HG02642 (cell line): ENCODE measurements around the gene ASS1.

Experiments
- ATAC-seq: cut with Tn5 transposase; IDR thresholded peaks from one replicate; pipeline ENCODE4 v1.9.1; 2021; ENCODE audit warnings: mild to moderate bottlenecking; ENCODE audit not compliant: unreplicated experiment, poor library complexity

ASS1 gene

GRCh38 chr9:130526193-130526853, 81.6 kb downstream of the ASS1 start:
- no peak for ATAC-seq

GRCh38 chr9:130526854-130527650, 82.3 kb downstream of the ASS1 start:
- no peak for ATAC-seq

GRCh38 chr9:130527651-130528310, 83.0 kb downstream of the ASS1 start:
- ATAC-seq, result no peak

GRCh38 chr9:130528674-130529073, 83.9 kb downstream of the ASS1 start:
- ATAC-seq, result no peak

GRCh38 chr9:130530938-130531337, 86.2 kb downstream of the ASS1 start:
- ATAC-seq, result no peak

GRCh38 chr9:130531670-130532069, 86.9 kb downstream of the ASS1 start:
- no peak for ATAC-seq

GRCh38 chr9:130532426-130533080, 87.8 kb downstream of the ASS1 start:
- ATAC-seq, result no peak

GRCh38 chr9:130535818-130536521, 91.2 kb downstream of the ASS1 start:
- no peak for ATAC-seq

- ATAC-seq, result no peak
These were observed 91.9 kb downstream of the ASS1 start for GRCh38 chr9:130536701-130537107.

GRCh38 chr9:130537346-130538050, 92.7 kb downstream of the ASS1 start:
- ATAC-seq, result no peak

- ATAC-seq, result no peak
These were observed 94.9 kb downstream of the ASS1 start for GRCh38 chr9:130539420-130540223.

- ATAC-seq, result no peak
These were observed 96.8 kb downstream of the ASS1 start for GRCh38 chr9:130541533-130541932.

- ATAC-seq, result no peak
These were observed 97.3 kb downstream of the ASS1 start for GRCh38 chr9:130542038-130542437.

GRCh38 chr9:130542457-130543228, 97.9 kb downstream of the ASS1 start:
- ATAC-seq, result no peak

GRCh38 chr9:130543368-130543767, 98.6 kb downstream of the ASS1 start:
- ATAC-seq, result no peak

GRCh38 chr9:130543859-130544258, 99.1 kb downstream of the ASS1 start:
- ATAC-seq, result no peak

- ATAC-seq, result no peak
These were observed 99.6 kb downstream of the ASS1 start for GRCh38 chr9:130544364-130544763.

GRCh38 chr9:130548103-130548502, 103.3 kb downstream of the ASS1 start:
- ATAC-seq, result no peak
